ENCODE measurements around the gene QSOX2.

Gene QSOX2

GRCh38 chr9:136289651-136290507 lies 44.3 kb upstream of the QSOX2 start:
- Histone ChIP-seq H3K36me3 (ENCODE audit: control insufficient read depth, insufficient read depth, low read length) (no peaks in the 10 kb centered on the region), H3K9me3 (ENCODE audit: control insufficient read depth, low read length) (no peaks in the 10 kb centered on the region), H3K27ac (ENCODE audit: low read depth, low read length, severe bottlenecking) (no peak overlapping the region), H3K4me1 (ENCODE audit: control insufficient read depth, insufficient read depth, low read length, poor library complexity, severe bottlenecking) (peaks cover 14% of the 10 kb centered on the region), H3K4me3 (ENCODE audit: extremely low read depth, insufficient read depth, low read length, poor library complexity, severe bottlenecking) (no peak overlapping the region)
- 90 to 93% methylated on average over 26 to 28 of the region's 30 CpGs for WGBS, 2 experiments (ENCODE audit: insufficient coverage in 2 of 2)

GRCh38 chr9:136287960-136288753 lies 42.5 kb upstream of the QSOX2 start:
- no peaks in the 10 kb centered on the region for H3K36me3 ChIP-seq (ENCODE audit: control insufficient read depth, insufficient read depth, low read length)
- H3K9me3 ChIP-seq (ENCODE audit: control insufficient read depth, low read length): no peaks in the 10 kb centered on the region
- 79 to 81% methylated on average over 17 to 18 of the region's 21 CpGs for WGBS, 2 experiments (ENCODE audit: insufficient coverage in 2 of 2)
- peaks cover 14% of the 10 kb centered on the region for H3K4me1 ChIP-seq (ENCODE audit: control insufficient read depth, insufficient read depth, low read length, poor library complexity, severe bottlenecking)
- no peak overlapping the region for H3K4me3 ChIP-seq (ENCODE audit: extremely low read depth, insufficient read depth, low read length, poor library complexity, severe bottlenecking)
- peak overlapping the region; percentile 36 for H3K27ac ChIP-seq (ENCODE audit: low read depth, low read length, severe bottlenecking)

- H3K4me3 ChIP-seq (ENCODE audit: extremely low read depth, insufficient read depth, low read length, poor library complexity, severe bottlenecking): no peak overlapping the region
- no peaks in the 10 kb centered on the region for H3K9me3 ChIP-seq (ENCODE audit: control insufficient read depth, low read length)
- 96 to 98% methylated on average over 13 of the region's 13 CpGs for WGBS, 2 experiments (ENCODE audit: insufficient coverage in 2 of 2)
Observed at GRCh38 chr9:136286987-136287379, 41.4 kb upstream of the QSOX2 start.

GRCh38 chr9:136286359-136286986 lies 40.9 kb upstream of the QSOX2 start:
- 89 to 93% methylated on average over 28 to 30 of the region's 30 CpGs for WGBS, 2 experiments (ENCODE audit: insufficient coverage in 2 of 2)
- no peaks in the 10 kb centered on the region for H3K36me3 ChIP-seq (ENCODE audit: control insufficient read depth, insufficient read depth, low read length)
- H3K4me1 ChIP-seq (ENCODE audit: control insufficient read depth, insufficient read depth, low read length, poor library complexity, severe bottlenecking): peaks cover 14% of the 10 kb centered on the region
- H3K27ac ChIP-seq (ENCODE audit: low read depth, low read length, severe bottlenecking): no peak overlapping the region
- H3K4me3 ChIP-seq (ENCODE audit: extremely low read depth, insufficient read depth, low read length, poor library complexity, severe bottlenecking): no peak overlapping the region
- H3K9me3 ChIP-seq (ENCODE audit: control insufficient read depth, low read length): no peaks in the 10 kb centered on the region

More at GRCh38 chr9:136286987-136287379, 41.4 kb upstream of the QSOX2 start:
- H3K27ac ChIP-seq (ENCODE audit: low read depth, low read length, severe bottlenecking): no peak overlapping the region
- H3K4me1 ChIP-seq (ENCODE audit: control insufficient read depth, insufficient read depth, low read length, poor library complexity, severe bottlenecking): peaks cover 14% of the 10 kb centered on the region
- no peaks in the 10 kb centered on the region for H3K36me3 ChIP-seq (ENCODE audit: control insufficient read depth, insufficient read depth, low read length)

GRCh38 chr9:136285501-136286358 lies 40.1 kb upstream of the QSOX2 start:
- Histone ChIP-seq H3K4me3 (ENCODE audit: extremely low read depth, insufficient read depth, low read length, poor library complexity, severe bottlenecking) (no peak overlapping the region), H3K27ac (ENCODE audit: low read depth, low read length, severe bottlenecking) (no peak overlapping the region), H3K36me3 (ENCODE audit: control insufficient read depth, insufficient read depth, low read length) (no peaks in the 10 kb centered on the region), H3K9me3 (ENCODE audit: control insufficient read depth, low read length) (no peaks in the 10 kb centered on the region), H3K4me1 (ENCODE audit: control insufficient read depth, insufficient read depth, low read length, poor library complexity, severe bottlenecking) (peaks cover 14% of the 10 kb centered on the region)
- WGBS, 2 experiments (ENCODE audit: insufficient coverage in 2 of 2): 88 to 95% methylated on average over 24 to 27 of the region's 28 CpGs

- H3K9me3 ChIP-seq (ENCODE audit: control insufficient read depth, low read length): no peaks in the 10 kb centered on the region
- no peak overlapping the region for H3K4me3 ChIP-seq (ENCODE audit: extremely low read depth, insufficient read depth, low read length, poor library complexity, severe bottlenecking)
- H3K36me3 ChIP-seq (ENCODE audit: control insufficient read depth, insufficient read depth, low read length): no peaks in the 10 kb centered on the region
- WGBS, 2 experiments (ENCODE audit: insufficient coverage in 2 of 2): 93% methylated on average over 19 of the region's 19 CpGs
- peaks cover 14% of the 10 kb centered on the region for H3K4me1 ChIP-seq (ENCODE audit: control insufficient read depth, insufficient read depth, low read length, poor library complexity, severe bottlenecking)
- no peak overlapping the region for H3K27ac ChIP-seq (ENCODE audit: low read depth, low read length, severe bottlenecking)
Observed at GRCh38 chr9:136284951-136285350, 39.3 kb upstream of the QSOX2 start.

- Histone ChIP-seq H3K4me1 (ENCODE audit: control insufficient read depth, insufficient read depth, low read length, poor library complexity, severe bottlenecking) (peaks cover 14% of the 10 kb centered on the region), H3K9me3 (ENCODE audit: control insufficient read depth, low read length) (no peaks in the 10 kb centered on the region), H3K4me3 (ENCODE audit: extremely low read depth, insufficient read depth, low read length, poor library complexity, severe bottlenecking) (no peak overlapping the region), H3K36me3 (ENCODE audit: control insufficient read depth, insufficient read depth, low read length) (no peaks in the 10 kb centered on the region), H3K27ac (ENCODE audit: low read depth, low read length, severe bottlenecking) (no peak overlapping the region)
- WGBS, 2 experiments (ENCODE audit: insufficient coverage in 2 of 2): 79 to 82% methylated on average over 18 to 22 of the region's 22 CpGs
Observed at GRCh38 chr9:136284311-136284710, 38.7 kb upstream of the QSOX2 start.

GRCh38 chr9:136283291-136284235 lies 38.0 kb upstream of the QSOX2 start:
- WGBS, 2 experiments (ENCODE audit: insufficient coverage in 2 of 2): 47 to 68% methylated on average over 17 to 26 of the region's 32 CpGs
- H3K4me1 ChIP-seq (ENCODE audit: control insufficient read depth, insufficient read depth, low read length, poor library complexity, severe bottlenecking): peaks cover 10% of the 10 kb centered on the region
- no peaks in the 10 kb centered on the region for H3K36me3 ChIP-seq (ENCODE audit: control insufficient read depth, insufficient read depth, low read length)
- no peak overlapping the region for H3K4me3 ChIP-seq (ENCODE audit: extremely low read depth, insufficient read depth, low read length, poor library complexity, severe bottlenecking)
- H3K9me3 ChIP-seq (ENCODE audit: control insufficient read depth, low read length): no peaks in the 10 kb centered on the region
- no peak overlapping the region for H3K27ac ChIP-seq (ENCODE audit: low read depth, low read length, severe bottlenecking)

GRCh38 chr9:136282272-136282861 lies 36.8 kb upstream of the QSOX2 start:
- H3K27ac ChIP-seq (ENCODE audit: low read depth, low read length, severe bottlenecking): no peak overlapping the region
- H3K4me1 ChIP-seq (ENCODE audit: control insufficient read depth, insufficient read depth, low read length, poor library complexity, severe bottlenecking): peaks cover under 1% of the 10 kb centered on the region
- H3K36me3 ChIP-seq (ENCODE audit: control insufficient read depth, insufficient read depth, low read length): no peaks in the 10 kb centered on the region
- H3K4me3 ChIP-seq (ENCODE audit: extremely low read depth, insufficient read depth, low read length, poor library complexity, severe bottlenecking): no peak overlapping the region
- WGBS, 2 experiments (ENCODE audit: insufficient coverage in 2 of 2): 82 to 86% methylated on average over 13 of the region's 14 CpGs
- no peaks in the 10 kb centered on the region for H3K9me3 ChIP-seq (ENCODE audit: control insufficient read depth, low read length)

Measured in mesodermal cell (in vitro differentiated cells).